ENCODE measurements around the gene FARP2.
A peak's percentile ranks its signal among the peaks of the same experiment; 100 is the strongest.

The FARP2 gene

DNA sequence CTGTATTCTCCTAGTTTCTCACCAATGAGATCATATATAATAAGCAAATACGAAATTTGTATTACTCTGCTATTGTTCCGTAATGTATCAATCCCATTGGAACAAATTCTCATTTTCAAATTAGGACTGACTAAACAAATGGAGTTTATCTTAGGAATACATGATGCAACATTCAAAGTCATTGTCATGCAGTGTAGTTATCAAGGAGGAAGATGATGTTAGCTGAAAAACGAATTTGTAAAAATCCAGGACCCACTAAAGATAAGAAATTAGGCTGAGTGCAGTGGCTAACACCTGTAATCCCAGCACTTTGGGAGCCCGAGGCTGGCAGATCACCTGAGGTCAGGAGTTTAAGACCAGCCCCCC lies 25.5 kb upstream of the FARP2 start:
- Histone ChIP-seq H3K4me2 (no peak overlapping the region), H3K27ac (no peak overlapping the region), H3K9ac (no peak overlapping the region), H3K4me1 (ENCODE audit: low read depth, poor library complexity, severe bottlenecking) (peaks cover 48% of the 10 kb centered on the region), H4K20me1 (ENCODE audit: insufficient read depth) (no peaks in the 10 kb centered on the region), H3K27me3 (ENCODE audit: insufficient read depth, low read depth) (no peaks in the 10 kb centered on the region), H3K4me3 (IDR thresholded peaks at IDR 0.05; ENCODE audit: insufficient read depth, low read depth, low read length) (no peak overlapping the region), H3K79me2 (ENCODE audit: insufficient read depth, low read depth) (peaks cover 36% of the 10 kb centered on the region; the same call in 1 of the 2 replicates), H3K36me3 (ENCODE audit: insufficient read depth) (peaks cover 3% of the 10 kb centered on the region), H2AFZ (ENCODE audit: low read depth) (no peak overlapping the region)
- TF ChIP-seq CTCF (conservative IDR thresholded peaks at IDR 0.05; ENCODE audit: low read depth, low read length): no peak

DNA sequence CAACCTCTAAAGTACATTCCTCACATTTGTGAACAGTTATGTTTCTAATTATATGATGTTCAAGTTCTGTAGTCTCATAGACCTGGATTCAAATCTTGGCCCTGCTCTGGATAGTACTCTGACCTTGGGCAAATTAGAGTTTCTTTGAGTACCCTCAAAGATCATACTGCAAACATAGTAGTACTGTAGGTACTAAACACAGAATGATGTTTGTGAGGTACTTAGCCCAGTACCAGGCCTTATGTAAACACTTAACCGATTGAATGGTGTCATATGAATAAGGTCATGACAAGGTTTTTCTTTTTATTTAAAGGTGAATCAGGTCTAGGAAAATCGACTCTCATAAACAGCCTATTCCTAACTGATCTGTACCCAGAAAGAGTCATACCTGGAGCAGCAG lies 21.3 kb upstream of the FARP2 start:
- no peaks in the 10 kb centered on the region for H4K20me1 ChIP-seq (ENCODE audit: insufficient read depth)
- H3K79me2 ChIP-seq (ENCODE audit: insufficient read depth, low read depth): peaks cover 35% of the 10 kb centered on the region; the same call in 1 of the 2 replicates
- no peaks in the 10 kb centered on the region for H3K27me3 ChIP-seq (ENCODE audit: insufficient read depth, low read depth)
- H2AFZ ChIP-seq (ENCODE audit: low read depth): no peak overlapping the region
- no peak overlapping the region; the same call in 1 of the 2 replicates for H3K27ac ChIP-seq
- no peak overlapping the region for H3K9ac ChIP-seq
- TF ChIP-seq CTCF (conservative IDR thresholded peaks at IDR 0.05; ENCODE audit: low read depth, low read length): no peak
- peak overlapping the region; percentile 25; the same call in 1 of the 2 replicates for H3K4me2 ChIP-seq
- H3K4me3 ChIP-seq (IDR thresholded peaks at IDR 0.05; ENCODE audit: insufficient read depth, low read depth, low read length): no peak overlapping the region
- H3K36me3 ChIP-seq (ENCODE audit: insufficient read depth): no peaks in the 10 kb centered on the region; the same call in 1 of the 2 replicates
- H3K4me1 ChIP-seq (ENCODE audit: low read depth, poor library complexity, severe bottlenecking): peaks cover 76% of the 10 kb centered on the region

GRCh38 chr2:241339839-241340630 lies 16.1 kb upstream of the FARP2 start:
- Histone ChIP-seq H3K4me2 (peak overlapping the region; percentile 40; the same call in 1 of the 2 replicates), H3K79me2 (ENCODE audit: insufficient read depth, low read depth) (peaks cover 24% of the 10 kb centered on the region; the same call in 1 of the 2 replicates), H3K4me3 (IDR thresholded peaks at IDR 0.05; ENCODE audit: insufficient read depth, low read depth, low read length) (no peak overlapping the region), H3K4me1 (ENCODE audit: low read depth, poor library complexity, severe bottlenecking) (peaks cover 69% of the 10 kb centered on the region), H4K20me1 (ENCODE audit: insufficient read depth) (no peaks in the 10 kb centered on the region), H3K9ac (no peak overlapping the region), H2AFZ (ENCODE audit: low read depth) (no peak overlapping the region), H3K36me3 (ENCODE audit: insufficient read depth) (peaks cover 6% of the 10 kb centered on the region; the same call in 1 of the 2 replicates), H3K27me3 (ENCODE audit: insufficient read depth, low read depth) (no peaks in the 10 kb centered on the region), H3K27ac (peak overlapping the region; percentile 33; the same call in 1 of the 2 replicates)
- TF ChIP-seq CTCF (conservative IDR thresholded peaks at IDR 0.05; ENCODE audit: low read depth, low read length): no peak

DNA sequence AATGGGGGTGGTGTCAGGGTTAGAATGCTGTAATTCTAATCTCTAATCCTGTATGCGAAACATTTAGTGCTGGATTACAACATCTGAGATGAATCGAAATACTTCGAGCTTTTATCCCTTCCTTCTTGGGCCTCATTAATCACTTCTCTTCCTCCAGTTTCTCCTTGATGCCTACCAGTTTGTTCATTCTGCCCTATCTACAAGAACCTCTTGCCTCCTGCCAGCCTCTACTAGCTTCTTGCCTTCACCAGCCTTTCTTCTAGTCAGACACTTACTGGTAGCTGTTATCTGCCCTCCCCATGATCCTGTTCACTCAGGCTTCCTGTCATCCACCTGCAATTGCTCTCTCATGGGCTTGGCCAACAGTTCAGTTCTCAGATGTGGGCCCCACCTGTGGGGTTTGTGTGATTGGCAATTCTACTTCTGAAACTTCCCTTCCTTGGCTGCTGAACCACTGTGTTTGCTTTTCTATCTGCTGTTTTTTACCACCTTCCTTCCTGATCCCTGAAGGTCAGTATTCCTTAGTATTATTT lies 15.4 kb upstream of the FARP2 start:
- H3K79me2 ChIP-seq (ENCODE audit: insufficient read depth, low read depth): peaks cover 24% of the 10 kb centered on the region; the same call in 1 of the 2 replicates
- H2AFZ ChIP-seq (ENCODE audit: low read depth): no peak overlapping the region
- no peak overlapping the region for H3K9ac ChIP-seq
- H3K4me2 ChIP-seq: peak overlapping the region; percentile 40; the same call in 1 of the 2 replicates
- H4K20me1 ChIP-seq (ENCODE audit: insufficient read depth): no peaks in the 10 kb centered on the region
- H3K4me3 ChIP-seq (IDR thresholded peaks at IDR 0.05; ENCODE audit: insufficient read depth, low read depth, low read length): no peak overlapping the region
- no peaks in the 10 kb centered on the region for H3K27me3 ChIP-seq (ENCODE audit: insufficient read depth, low read depth)
- TF ChIP-seq CTCF (conservative IDR thresholded peaks at IDR 0.05; ENCODE audit: low read depth, low read length): no peak
- peak overlapping the region; percentile 33; the same call in 1 of the 2 replicates for H3K27ac ChIP-seq
- peaks cover 6% of the 10 kb centered on the region; the same call in 1 of the 2 replicates for H3K36me3 ChIP-seq (ENCODE audit: insufficient read depth)
- H3K4me1 ChIP-seq (ENCODE audit: low read depth, poor library complexity, severe bottlenecking): peaks cover 63% of the 10 kb centered on the region
